ENCODE data around the gene KLF8.
"Not testable (repeated sequence)": the region's sequence is repeated elsewhere in the genome, so short reads cannot be mapped to it uniquely, and the experiment has no call there.

GRCh38 chrX:56206945-56207344 is 25.2 kb upstream of the KLF8 start:
- not testable (repeated sequence) for TF ChIP-seq EP300, CTCF, POLR2AphosphoS5 (IDR thresholded peaks at IDR 0.05)
